ENCODE results near the gene RPL38.
A peak's percentile ranks its signal among the peaks of the same experiment; 100 is the strongest.

Gene RPL38

DNA sequence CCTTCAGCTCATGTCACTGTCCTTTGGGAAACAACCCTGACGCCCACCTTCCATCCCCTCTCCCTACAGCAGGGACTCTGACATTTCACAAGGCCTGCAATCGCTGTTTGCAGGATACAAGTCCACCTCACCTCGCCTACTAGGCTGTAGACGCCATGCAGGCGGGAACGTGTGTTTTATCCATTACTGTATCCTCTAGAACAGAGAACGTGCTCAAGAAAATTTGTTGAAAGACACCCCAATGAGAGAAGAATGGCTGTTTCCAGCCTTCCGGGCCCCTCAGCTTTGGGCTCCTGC lies 8.4 kb downstream of the RPL38 start:
- no peak for DNase-seq

DNA sequence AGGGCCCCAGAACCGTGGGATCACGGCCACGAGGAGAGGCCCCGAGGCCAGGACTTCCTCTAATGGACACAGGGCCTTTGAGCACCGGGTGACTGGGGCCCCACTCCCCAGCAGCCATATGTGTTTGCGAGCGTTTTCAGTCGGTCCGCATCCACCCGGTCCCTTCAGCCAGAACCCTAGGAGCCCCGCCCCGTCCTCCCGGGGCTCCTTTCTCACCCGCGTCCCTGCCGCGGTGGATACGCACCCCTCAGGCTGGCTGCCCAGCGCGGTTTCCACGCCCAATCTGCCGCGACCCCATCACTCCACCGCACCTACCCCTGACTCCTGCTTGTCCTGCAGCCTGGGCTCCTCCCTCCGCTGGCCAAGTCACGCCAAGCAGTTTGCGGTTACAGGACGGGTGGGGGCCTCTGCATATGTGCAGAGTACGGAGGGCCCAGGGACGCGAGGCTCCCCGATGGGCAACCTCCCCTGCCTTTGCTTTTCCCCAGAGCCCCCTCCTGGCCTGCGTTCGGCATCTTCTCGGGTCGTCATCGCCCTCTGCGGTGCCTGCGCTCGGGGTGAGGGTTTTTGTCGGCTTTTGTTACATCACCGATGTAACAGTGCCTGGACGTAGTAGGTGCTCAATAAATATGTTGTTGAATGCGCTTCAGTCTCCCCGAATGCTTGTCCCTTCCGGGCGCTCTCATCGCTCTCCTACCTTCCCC lies 8.9 kb downstream of the RPL38 start:
- no peak for DNase-seq

DNA sequence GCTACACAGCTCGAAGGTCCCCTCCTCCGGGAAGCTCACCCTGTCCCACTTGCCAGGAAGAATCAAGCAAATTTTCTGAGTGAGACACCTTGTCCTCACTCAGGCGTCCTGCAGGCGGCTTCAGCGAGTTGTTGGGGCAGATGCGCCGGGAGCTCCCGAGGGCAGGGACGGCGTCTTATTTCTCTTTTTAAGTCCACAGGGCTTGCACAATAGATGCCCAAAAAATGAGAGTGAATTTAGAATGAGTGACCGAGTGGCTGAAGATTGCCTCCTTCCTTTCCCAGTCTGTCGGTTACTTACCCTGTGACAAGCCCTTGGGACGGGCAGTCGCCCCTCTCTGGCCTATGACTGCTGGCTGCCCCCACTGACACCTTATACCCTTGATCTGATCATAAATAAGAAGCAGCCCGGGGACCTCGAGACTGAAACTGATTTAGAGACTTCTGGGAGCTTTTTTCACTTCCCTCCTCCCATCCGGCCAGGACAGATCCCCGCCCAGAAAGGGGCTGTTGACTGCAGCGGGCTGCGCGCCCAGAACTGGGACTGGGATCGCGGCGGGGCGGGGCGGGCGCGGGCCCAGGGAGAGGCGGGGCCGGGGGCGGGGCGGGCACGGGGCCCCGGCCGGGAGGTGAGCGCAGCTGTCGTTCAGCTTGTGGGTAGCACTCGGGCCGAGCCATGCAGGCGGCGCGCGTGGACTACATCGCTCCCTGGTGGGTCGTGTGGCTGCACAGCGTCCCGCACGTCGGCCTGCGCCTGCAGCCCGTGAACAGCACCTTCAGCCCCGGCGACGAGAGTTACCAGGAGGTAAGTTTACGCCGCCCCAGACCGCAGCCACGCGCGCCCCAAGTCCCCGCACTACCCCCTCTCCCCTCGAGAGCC lies 9.7 kb downstream of the RPL38 start, which contains the start of gene TTYH2:
TTYH2 (plus strand) TSS at position 659 of the 879 bp plus-strand sequence; CDS start at position 676, 17 bp downstream.
- peak; percentile 60 for DNase-seq

DNA sequence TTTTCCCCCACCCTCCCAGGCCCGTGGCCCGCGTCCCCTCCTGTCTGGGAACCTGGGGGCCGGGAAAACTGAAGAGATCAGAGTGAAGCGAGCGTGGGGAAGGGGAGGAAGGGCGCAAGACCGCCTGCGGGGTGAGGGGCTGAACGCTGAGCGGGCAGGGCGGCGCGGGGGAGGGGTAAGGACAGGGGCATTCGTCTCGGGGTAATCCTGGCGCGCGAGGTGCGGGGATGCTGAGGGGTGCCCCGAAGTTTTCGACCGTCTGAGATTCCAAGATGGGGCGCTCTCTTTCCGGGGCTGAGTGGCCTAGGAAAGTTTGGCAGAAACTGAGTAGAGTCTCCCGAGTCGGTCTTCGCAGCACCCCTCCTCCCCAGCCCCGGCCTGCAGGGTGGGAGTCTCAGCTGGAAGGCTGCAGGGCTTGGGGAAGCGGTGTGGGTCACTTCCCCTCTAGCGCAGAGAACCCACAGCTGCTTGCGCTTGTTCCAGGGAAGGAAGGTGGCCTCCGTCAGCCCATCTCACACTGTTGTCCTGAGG lies 10.4 kb downstream of the RPL38 start:
- DNase-seq = no peak

DNA sequence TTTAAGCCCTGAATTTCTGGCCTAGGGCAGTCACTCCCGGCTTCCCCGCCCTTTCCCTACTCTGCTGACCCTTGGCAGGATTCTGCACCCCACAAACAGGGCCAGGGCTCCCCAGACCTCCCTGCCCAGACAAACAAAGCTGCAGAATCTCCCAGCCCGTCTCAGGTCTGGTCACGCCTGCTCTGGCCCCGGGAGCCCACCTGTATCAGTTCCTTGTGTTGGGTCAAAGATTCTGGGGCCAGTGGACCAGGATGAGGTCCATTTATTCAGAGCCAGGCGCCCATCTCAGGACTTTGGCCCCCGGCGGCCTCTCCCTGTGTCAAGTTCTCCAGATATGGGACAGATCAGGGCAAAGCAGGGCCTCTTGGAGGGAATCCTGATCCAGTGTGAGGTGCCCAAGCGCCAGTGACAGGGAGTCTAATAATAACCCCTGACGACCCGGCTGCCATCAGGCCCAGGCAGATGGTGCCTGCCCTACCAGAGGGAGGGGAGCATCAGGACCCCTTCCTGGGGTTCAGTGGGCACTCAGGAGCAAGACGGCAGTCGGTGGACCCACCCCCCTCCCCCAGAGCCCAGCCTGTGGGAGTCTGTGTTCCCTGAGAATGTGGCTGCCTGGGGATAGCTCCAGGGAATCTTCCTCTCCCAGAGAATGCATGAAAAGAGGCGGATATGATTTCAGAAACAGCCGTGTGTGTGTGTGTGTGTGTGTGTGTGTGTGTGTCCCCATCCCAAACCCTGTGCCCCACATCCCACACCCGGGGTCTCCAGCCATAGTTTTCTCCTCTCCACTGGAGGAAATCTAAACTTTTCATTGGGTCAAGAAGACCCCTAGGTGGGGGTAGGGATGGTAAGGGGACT lies 11.2 kb downstream of the RPL38 start:
- no peak for DNase-seq

DNA sequence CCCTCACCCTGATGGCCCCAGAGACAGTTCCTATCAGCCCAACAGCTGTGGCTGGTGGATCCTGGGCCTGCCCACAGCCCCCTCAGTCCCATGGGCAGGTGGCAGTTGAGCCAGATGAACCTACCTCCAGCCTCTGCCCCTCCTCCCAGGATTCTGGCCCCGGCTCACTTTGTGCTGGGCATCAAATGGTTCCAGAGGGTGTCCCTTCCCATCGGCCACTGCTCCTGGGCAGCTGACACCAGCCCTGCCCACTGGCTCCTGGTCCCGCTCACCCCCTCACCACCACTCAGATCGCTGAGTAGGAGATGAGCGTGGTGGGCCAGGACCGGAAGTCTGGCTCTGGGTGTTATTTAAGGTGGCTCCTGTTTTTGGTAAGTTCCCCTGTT lies 11.9 kb downstream of the RPL38 start:
- DNase-seq = no peak

DNA sequence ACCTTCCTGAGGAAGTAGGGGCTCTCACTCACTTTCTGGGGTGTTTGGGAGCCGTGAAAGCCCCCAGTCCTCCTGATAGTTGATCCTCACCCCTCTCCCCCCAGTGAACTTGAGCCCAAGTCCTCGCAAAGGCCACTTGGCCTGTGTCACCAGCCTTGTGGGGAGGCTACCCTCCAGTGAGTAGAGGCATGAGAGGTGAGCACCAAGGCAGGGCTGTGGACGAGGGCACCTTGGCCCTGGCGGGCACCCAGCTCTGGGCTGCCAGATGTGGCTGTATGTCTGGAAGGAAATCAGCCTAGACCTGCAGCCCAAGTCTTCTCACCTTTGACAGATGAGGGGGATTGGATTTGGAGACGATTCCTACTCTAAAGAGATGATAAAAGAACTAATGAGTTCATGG lies 13.0 kb downstream of the RPL38 start:
- DNase-seq = no peak

DNA sequence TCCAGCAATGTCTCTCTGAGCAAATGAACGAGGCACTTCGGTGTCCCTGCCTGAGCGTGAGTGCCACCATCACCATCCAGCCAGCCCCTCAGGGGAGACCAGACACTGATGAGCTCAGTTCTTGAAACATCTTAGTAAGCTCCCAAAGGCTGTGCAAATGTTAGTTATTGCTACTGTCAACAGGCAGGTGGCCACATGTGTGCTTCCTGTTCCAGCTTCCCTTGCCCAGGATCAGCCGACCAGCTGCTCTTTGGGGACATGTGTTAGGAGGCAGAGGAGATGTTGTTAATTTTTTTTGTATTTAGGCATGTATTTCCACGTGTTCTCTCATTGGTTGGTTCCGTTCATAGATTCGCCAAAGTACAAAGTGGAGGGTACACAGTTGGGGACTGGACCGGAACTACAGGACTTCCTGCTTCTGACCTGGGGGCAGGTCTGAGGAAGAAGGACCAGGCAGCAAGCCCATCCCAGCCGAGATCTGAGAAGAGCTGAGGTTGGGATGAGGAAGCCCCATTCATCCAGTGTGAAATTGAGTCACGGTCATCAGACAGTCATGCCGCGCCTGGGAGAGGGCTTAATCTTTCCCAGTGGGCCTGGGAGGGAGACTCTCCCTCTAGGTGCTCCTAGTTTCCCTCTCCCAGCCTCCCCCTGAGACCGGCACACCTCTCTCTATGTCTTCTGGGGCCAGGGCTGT lies 13.7 kb downstream of the RPL38 start:
- no peak for DNase-seq

DNA sequence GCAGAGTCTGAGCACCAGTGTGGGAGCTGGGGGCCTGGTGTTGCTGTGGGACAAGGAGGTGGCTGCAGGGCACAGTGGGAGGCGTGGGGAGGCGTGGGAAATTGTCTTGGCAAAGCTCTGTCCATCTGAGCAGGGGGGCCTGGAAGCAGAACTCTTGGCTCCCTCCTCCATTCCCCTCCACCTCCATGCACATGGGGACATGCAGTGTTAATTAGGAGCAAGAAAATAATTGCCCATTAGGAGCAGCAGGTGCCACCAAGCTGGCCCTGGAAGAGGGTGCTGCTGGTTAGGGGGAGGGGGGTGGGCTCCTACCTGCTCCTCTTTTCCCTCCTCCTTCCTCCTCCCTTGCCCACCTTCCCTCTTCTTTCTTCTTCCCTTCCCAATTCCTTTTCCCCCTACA lies 14.4 kb downstream of the RPL38 start:
- no peak for DNase-seq

DNA sequence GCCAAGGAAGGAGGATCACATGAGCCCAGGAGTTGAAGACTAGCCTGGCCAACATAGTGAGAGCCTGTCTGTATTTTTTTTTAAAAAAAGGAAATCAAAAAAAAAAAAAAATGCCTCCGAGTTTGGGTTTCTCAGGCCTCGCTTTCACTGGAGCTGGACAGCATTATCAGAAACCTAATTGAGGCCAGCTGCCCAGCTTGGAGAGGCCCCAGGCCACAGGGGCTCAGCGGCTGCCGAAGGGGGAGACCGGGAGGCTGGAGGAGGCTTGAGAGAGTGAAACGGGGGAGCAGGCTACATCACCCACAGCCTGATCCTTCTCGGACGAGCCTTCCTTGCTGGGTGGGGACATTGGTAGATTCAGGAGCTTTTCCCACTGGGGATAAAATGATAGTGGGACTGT lies 15.0 kb downstream of the RPL38 start:
- DNase-seq = no peak

DNA sequence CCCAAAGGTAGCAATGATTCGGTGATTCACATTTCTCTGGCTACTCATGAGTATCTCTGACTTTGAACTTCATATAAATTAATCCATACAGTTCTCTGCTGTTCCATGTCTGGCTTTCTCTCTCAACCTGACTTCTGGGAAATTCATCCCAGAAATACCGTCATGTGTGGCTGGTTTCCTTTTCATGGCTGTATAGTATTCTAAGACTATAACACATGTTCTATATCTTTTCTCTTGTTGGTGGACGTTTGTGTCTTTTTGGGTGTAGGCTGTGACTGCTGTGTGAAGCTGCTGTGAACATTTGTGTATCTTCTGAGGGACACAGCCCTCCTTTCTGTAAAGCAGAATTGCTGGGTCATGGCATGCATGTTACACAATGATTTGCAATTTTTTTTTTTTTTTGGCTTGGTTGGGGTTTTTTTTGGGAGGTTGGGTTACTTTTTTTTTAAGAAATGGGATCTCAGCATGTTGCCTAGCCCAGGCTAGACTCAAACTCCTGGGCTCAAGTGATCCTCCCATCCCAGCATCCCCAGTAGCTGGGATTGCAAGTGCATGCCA lies 16.2 kb downstream of the RPL38 start:
- no peak for DNase-seq

DNA sequence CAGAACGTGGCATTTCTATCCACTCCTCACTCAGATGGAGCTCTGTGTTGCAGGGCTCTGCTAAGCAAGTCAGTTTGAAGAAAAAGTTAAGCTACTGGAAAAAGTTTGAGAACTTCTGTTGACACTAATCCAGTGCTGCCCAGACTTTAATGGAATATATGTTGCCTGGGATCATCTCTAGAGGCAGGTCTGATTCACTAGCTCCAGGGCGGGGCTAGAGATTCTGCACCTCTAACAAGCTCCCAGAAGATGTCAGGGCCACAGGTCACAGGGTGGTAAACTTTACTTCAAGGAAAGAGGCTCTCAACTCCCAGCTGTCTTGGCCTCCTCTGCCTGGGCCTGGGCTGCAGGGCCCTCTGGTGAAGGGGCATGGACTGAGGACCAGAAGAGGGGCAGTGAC lies 16.7 kb downstream of the RPL38 start:
- DNase-seq = no peak

DNA sequence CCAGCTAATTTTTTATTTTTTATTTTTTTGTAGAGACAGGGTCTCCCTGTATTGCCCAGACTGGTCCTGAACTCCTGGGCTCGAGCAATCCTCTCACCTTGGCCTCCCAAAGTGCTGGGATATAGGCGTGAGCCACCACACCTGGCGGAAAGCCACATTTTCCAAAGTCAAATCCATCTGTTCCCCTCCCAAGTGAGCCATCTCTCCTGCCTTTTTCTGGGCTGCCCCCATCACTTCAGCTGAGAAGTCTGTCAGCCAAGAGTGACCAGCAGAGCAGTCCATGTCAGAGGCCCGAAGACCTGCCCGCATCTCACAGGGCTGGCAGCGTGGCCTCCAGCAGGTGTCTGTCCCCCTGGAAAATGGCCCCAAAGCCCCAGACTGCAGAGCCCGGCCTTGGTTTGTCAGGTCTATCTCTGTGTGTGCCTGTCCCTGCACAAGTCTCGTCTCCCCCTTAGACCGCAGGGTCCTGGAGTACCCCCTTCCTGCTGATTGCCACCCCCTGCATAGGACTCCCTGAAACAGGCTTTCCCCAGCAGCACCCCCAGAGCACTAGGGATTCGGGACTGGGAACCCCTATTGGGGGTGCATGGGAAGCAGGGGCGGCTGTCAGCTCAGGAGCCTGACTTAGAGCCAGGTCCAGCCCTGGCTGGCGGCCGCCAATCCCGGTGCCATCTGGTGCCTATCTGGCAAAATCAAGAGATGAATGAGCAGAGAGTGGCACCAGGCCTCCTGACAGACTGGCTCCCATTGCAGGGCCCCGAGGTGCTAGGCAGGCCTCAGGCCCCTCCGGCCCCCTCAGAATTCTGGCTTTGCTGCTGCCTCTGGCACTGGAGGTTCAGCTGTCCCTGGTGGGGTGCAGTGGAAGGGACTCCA lies 17.7 kb downstream of the RPL38 start:
- DNase-seq = no peak

DNA sequence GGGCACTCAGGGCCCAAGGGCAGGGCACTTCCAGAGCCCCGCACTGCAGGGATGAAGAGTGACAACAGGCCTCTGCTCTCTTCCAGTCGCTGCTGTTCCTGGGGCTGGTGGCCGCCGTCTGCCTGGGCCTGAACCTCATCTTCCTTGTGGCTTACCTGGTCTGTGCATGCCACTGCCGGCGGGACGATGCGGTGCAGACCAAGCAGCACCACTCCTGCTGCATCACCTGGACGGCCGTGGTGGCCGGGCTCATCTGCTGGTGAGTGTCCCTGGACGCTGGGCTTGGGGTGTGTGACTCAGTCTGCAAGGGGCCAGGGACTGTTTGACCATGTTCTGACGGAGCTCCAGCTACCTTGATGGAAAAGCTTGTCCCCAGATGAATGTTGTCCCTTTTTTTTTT lies 18.9 kb downstream of the RPL38 start:
- no peak for DNase-seq

DNA sequence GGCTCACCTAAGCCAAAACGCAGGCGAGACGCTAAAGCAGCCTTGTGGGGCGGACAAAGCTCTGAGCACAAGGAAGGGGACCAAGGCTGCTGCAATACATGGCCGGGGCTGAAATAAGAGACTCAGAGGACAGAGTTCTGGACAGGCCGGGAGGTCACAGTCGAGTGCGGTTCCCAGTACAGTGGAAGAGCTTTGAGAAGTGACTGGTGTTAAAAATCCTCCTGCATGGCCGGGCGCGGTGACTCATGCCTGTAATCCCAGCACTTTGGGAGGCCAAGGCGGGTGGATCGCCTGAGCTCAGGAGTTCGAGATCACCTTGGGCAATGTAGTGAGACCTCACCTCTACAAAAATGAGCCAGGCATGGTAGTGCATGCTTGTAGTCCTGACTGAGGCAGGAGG lies 20.4 kb downstream of the RPL38 start:
- DNase-seq = no peak

DNA sequence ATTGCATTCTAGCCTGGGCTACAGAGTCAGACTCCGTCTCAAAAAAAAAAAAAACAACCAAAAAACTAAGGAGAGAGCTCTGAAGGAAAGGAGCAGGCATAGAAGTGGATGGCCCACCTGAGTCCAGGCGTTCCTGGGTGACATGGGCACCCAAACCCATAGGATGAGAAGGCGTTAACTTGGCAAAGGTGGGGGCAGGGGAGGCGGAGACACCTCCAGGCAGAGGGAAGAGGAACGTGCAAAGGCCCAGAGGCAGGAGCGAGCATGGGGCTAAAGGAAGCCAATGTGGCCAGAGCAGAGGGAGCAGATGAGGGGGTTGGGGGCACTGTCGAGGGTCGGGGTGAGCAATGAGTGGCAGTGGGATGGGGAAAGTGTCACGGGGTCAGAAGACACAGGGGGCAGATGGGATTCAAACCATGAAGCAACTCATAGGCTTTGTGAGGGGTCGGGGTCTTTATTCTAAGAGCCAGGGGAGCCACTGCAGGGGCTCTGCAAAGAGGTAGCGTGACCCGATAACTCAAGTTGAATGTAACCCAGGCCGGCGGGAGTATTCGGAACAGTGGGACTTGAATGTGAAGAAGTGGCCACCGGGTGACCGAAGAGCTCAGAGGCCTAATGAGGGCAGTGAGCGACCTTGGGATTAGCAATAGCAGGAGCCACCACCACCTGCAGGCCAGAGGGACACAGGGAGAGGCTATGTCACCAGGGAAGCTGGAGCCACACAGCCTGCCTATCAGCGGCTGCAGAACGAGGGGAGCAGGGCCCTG lies 21.7 kb downstream of the RPL38 start:
- DNase-seq = no peak

DNA sequence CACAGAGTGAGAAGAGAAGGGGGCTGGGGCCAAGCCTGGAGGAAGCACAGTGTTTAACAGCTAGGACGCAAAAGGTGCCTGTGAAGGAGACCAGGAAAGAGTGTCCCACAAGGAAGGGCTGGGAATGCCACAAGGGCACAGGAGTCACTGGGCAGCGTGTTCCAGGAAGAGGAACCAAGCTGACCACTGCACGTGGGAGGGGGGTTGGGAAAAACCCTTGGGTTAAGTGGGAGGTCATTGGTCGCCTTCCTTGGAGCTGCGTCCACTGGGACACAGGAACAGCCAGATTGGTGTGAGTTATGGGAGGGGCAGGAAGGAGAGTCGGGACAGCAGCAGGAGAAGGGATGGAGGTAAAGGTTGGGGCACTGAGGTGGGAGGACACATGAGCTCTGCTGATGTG lies 22.8 kb downstream of the RPL38 start:
- no peak for DNase-seq

DNA sequence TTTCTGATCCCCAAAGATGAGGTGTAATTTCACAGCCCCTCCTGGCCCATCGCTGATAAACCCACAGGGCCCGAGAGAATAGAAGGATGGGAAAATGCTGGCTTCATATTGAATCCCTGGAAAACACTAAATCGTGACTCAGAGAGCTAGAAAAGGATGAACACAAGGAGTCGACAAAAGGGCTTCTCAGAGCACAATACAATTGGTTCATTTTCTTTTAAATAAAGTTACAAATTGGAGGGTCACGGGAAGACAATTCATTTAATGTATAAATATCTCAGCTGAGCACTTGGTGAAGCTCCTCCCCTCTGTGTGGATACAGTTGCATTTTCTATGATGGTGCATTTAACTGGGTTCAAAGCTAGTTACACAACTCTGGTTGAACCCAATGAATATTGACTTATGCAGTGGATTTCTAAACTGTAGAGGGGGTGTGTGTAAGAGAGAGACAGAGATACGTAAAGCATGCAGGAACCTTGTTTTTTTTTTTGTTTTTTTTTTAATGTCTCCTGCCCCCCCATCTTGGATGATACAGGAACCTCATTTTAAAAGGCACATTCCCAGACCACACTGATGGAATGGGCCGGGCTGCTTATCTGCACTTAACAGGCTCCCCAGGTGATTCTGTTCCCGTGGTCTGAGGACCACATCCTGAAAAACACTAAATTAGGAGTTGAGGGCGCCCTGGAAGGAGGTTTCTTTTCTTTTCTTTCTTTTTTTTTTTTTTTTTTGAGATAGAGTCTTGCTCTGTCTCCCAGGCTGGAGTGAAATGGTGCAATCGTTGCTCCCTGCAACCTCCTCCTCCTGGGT lies 24.0 kb downstream of the RPL38 start:
- DNase-seq = no peak

DNA sequence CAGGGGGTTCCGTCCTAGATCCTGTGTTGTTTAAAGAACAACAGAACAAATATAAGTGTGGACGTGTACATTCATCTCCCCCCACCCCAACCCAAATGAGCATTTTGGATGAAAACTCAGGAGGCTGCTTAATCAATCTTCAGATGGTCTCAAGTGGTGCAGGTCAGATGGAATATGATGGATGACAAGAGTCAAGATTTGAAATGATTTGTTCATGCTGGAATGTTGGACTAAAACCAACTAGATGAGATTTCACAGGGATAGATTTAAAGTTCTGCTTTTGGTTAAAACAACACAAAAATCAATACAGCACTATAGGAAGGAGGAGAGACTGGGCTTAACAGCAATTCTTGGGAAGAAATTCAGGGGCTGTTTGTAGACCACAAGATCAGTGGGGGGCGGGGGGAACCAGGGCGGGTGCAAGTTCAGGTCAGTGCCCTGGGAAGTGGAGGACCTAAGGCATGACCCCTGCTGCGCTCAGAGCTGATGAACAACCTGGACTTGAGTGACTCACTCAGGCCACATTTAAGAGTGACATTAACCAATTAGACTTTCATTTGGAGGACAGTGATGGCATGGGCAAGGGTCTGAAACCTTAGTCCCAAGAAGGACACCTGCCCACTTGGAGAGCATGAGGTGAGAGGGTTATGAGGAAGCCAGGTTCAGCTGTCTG lies 25.0 kb downstream of the RPL38 start:
- no peak for DNase-seq
